ENCODE data around the gene PNN. TPM values are rescaled to one million over a fixed set of nuclear protein-coding genes. Genes with fewer than 3 reads are reported as not detected.

The PNN gene
- total and polyA plus RNA-seq, 10 of the 15 experiments (the other 5 are each of a cell fraction or from before 2014, with no cell fraction given): 44.2 to 166 (median 91.0) TPM

- H3K9ac ChIP-seq (ENCODE audit: control insufficient read depth, insufficient read depth, low read length): no peak overlapping the region
- 92% methylated on average over 4 of the region's 4 CpGs for WGBS (ENCODE audit: insufficient coverage, insufficient replicate concordance, low lambda C conversion rate, missing lambda C conversion rate)
- no peak overlapping the region for H3K4me2 ChIP-seq (ENCODE audit: control insufficient read depth, insufficient read depth)
- RAD21 ChIA-PET (ENCODE audit: unreplicated experiment): interaction anchor here (0.7 kb wide), 1 partner anchor 1747 kb away, joined by 3 read pairs; no protein-coding TSS in a partner anchor
- H3K79me2 ChIP-seq (ENCODE audit: control insufficient read depth, insufficient read depth, low read length): no peaks in the 10 kb centered on the region
- H3K9me3 ChIP-seq (replicated peaks; ENCODE audit: control insufficient read depth, insufficient read depth, low read length): no peaks in the 10 kb centered on the region
- no peak overlapping the region for H3K27ac ChIP-seq (ENCODE audit: control insufficient read depth, insufficient read depth)
- H3K27me3 ChIP-seq (replicated peaks in 1 of 2; ENCODE audit: control insufficient read depth in 2 of 2, insufficient read depth in 2 of 2, low read length in 1 of 2): no peaks in the 10 kb centered on the region
- TF ChIP-seq NFXL1 (IDR thresholded peaks at IDR 0.05; ENCODE audit: borderline replicate concordance): no peak
- peak; percentile 6 for TF ChIP-seq BCL3 (IDR thresholded peaks at IDR 0.05; ENCODE audit: borderline replicate concordance, insufficient read depth, low read depth, low read length, poor library complexity, severe bottlenecking)
- TF ChIP-seq ATF7 (IDR thresholded peaks at IDR 0.05; ENCODE audit: low read depth): no peak
- TF ChIP-seq NFYA (IDR thresholded peaks at IDR 0.05; ENCODE audit: borderline replicate concordance, low read depth, low read length): no peak
- no peak for TF ChIP-seq MLLT1 (IDR thresholded peaks at IDR 0.05)
- TF ChIP-seq WRNIP1 (IDR thresholded peaks at IDR 0.05; ENCODE audit: borderline replicate concordance, low read depth, low read length): no peak
- H3K36me3 ChIP-seq (ENCODE audit: control insufficient read depth in 2 of 2, insufficient read depth in 2 of 2, low read length in 1 of 2): peaks cover 0 to 7% of the 10 kb centered on the region in 2 experiments; a peak in 1 of 4 replicates
- H3K4me3 ChIP-seq: no peak overlapping the region
- H2AFZ ChIP-seq (ENCODE audit: control insufficient read depth, low read depth, low read length): no peak overlapping the region
- no peak for DNase-seq (ENCODE audit: low read depth, low spot score)
- ATAC-seq: peak; percentile 26
- no peaks in the 10 kb centered on the region for H4K20me1 ChIP-seq (ENCODE audit: control insufficient read depth, insufficient read depth)
- SMC1A ChIA-PET (ENCODE audit: uncharacterized antibody, unreplicated experiment): no interaction called here
- CTCF ChIA-PET: no interaction called here
- POLR2A ChIA-PET: no interaction called here
- FAIRE-seq: no peak
- no peaks in the 10 kb centered on the region for H3K4me1 ChIP-seq (ENCODE audit: control insufficient read depth, insufficient read depth, low read length)
- in situ Hi-C loops (cut with MboI) (no loop called here), intact Hi-C loops (cut with micrococcal nuclease; ENCODE audit: unreplicated experiment) (no loop called here)
- no TSS peak for BruUV-seq (replicated peaks)
Observed at GRCh38 chr14:39186941-39187525, 12.0 kb downstream of the PNN start.

All from GM12878 (cell line).